HepG2 (cell line): ENCODE results near the gene PBLD. TPM values are rescaled to one million over a fixed set of nuclear protein-coding genes. Genes with fewer than 3 reads are reported as not detected.

Experiments
- ARHGAP35 ChIP-seq: sonication (generic); formaldehyde crosslinking; IDR thresholded peaks from 2 replicates; pipeline ENCODE4 v1.9.0; 2022; ENCODE audit warnings: mild to moderate bottlenecking, inconsistent platforms, moderate library complexity, missing genetic modification reagents, borderline replicate concordance
- DNMT3B ChIP-seq: conservative IDR thresholded peaks from 2 replicates; pipeline ENCODE4 v1.6.1; 2016; ENCODE audit warnings: missing biosample characterization, control low read depth
- DRAP1 ChIP-seq: IDR thresholded peaks from 2 replicates; pipeline ENCODE4 v1.6.1; 2016; ENCODE audit warnings: missing genetic modification reagents, missing compliant biosample characterization
- ELF4 ChIP-seq: sonication (generic); formaldehyde crosslinking; IDR thresholded peaks from 2 replicates; pipeline ENCODE4 v1.5.0; 2020; ENCODE audit warnings: missing genetic modification reagents, mild to moderate bottlenecking, moderate library complexity, borderline replicate concordance
- ETV6 ChIP-seq: sonication (generic); formaldehyde crosslinking; conservative IDR thresholded peaks from 2 replicates; pipeline ENCODE4 v1.4.0; 2020; ENCODE audit warnings: missing genetic modification reagents
- GFI1 ChIP-seq: sonication (generic); formaldehyde crosslinking; IDR thresholded peaks from 2 replicates; pipeline ENCODE4 v1.5.0; 2020; ENCODE audit warnings: missing genetic modification reagents, mild to moderate bottlenecking, borderline replicate concordance
- LCORL ChIP-seq, 2 experiments: fragments of 450-650 bp in 1 of 2; sonication (generic) in 1 of 2; formaldehyde crosslinking in 1 of 2; IDR thresholded peaks; 2 replicates each; pipeline versions ENCODE4 v1.5.0 to v1.6.1; 2017 to 2020; ENCODE audit warnings: antibody characterized with exemption in 1 of 2, missing genetic modification reagents in 1 of 2
- MATR3 ChIP-seq: sonication (generic); formaldehyde crosslinking; IDR thresholded peaks from 2 replicates; pipeline ENCODE4 v1.4.0; 2020; ENCODE audit warnings: missing genetic modification reagents
- MAZ ChIP-seq, 2 experiments: sonication (generic) in 1 of 2; formaldehyde crosslinking in 1 of 2; IDR thresholded peaks; 2 replicates each; pipeline versions ENCODE4 v1.5.0 to v1.6.1; 2012 to 2020; ENCODE audit warnings: low read depth in 2 of 2, mild to moderate bottlenecking in 2 of 2, borderline replicate concordance in 1 of 2, improper control_type of control experiment in 1 of 2, low read length in 1 of 2, missing genetic modification reagents in 1 of 2, moderate library complexity in 1 of 2
- NR2F2 ChIP-seq: IDR thresholded peaks from 2 replicates; pipeline ENCODE4 v1.6.1; 2012; ENCODE audit warnings: low read depth, inconsistent platforms, borderline replicate concordance
- RARA ChIP-seq: IDR thresholded peaks from 2 replicates; pipeline ENCODE4 v1.6.1; 2016; ENCODE audit warnings: missing genetic modification reagents, missing compliant biosample characterization
- SP1 ChIP-seq, 2 experiments: fragments of 450-650 bp in 1 of 2; sonication (generic) in 1 of 2; formaldehyde crosslinking in 1 of 2; IDR thresholded peaks; 2 replicates each; pipeline versions ENCODE4 v1.4.0 to v1.6.1; 2016 to 2020; ENCODE audit warnings: missing genetic modification reagents in 1 of 2
- SRSF1 ChIP-seq: fragments of 200-400 bp; formaldehyde crosslinking; optimal IDR thresholded peaks from 2 replicates; pipeline ENCODE3; 2017; ENCODE audit warnings: mild to moderate bottlenecking, low read depth, low read length, moderate library complexity
- WIZ ChIP-seq: sonication (generic); formaldehyde crosslinking; IDR thresholded peaks from 2 replicates; pipeline ENCODE4 v1.5.1; 2020; ENCODE audit warnings: mild to moderate bottlenecking, missing genetic modification reagents
- ZBTB20 ChIP-seq: sonication (generic); formaldehyde crosslinking; IDR thresholded peaks from 2 replicates; pipeline ENCODE4 v1.8.1; 2023; ENCODE audit warnings: missing genetic modification reagents, low read depth, mild to moderate bottlenecking, borderline replicate concordance
- ZNF251 ChIP-seq: sonication (generic); formaldehyde crosslinking; IDR thresholded peaks from 2 replicates; pipeline ENCODE4 v1.9.0; 2021; ENCODE audit warnings: mild to moderate bottlenecking, missing genetic modification reagents
- ZNF276 ChIP-seq: sonication (generic); formaldehyde crosslinking; IDR thresholded peaks from 2 replicates; pipeline ENCODE4 v1.4.0; 2020; ENCODE audit warnings: mild to moderate bottlenecking, low read depth, missing genetic modification reagents
- ZNF33B ChIP-seq: sonication (generic); formaldehyde crosslinking; IDR thresholded peaks from 2 replicates; pipeline ENCODE4 v1.5.1; 2020; ENCODE audit warnings: mild to moderate bottlenecking, missing genetic modification reagents
- polyA plus RNA-seq, 8 experiments: library from polyadenylated mRNA; depleted of rRNA in 3 of 8; stranded (reverse) in 7 of 8; unstranded in 1 of 8; fragments of >200 nt; fragmentation: Illumina TruSeq in 4 of 8; extraction: Trizol in 4 of 8; gene quantifications; 2 replicates each; pipeline versions ENCODE4 v1.2.1 to v1.2.3, GENCODE V29; 2011 to 2016; ENCODE audit warnings: low read depth in 4 of 8, missing spikeins in 1 of 8, mixed read lengths in 1 of 8; ENCODE audit not compliant: insufficient read depth in 1 of 8
- total RNA-seq, 5 experiments: library from RNA; depleted of rRNA; stranded (reverse); fragments of >200 nt; fragmentation: Illumina TruSeq; extraction: Trizol; gene quantifications; 2 replicates each; pipeline ENCODE4 v1.2.3, GENCODE V29; 2016; ENCODE audit warnings: low read depth in 1 of 5
- TF ChIP-seq, protein P1 (sequence below), 2 experiments: sonication (generic) in 1 of 2; formaldehyde crosslinking in 1 of 2; IDR thresholded peaks; 2 replicates each; pipeline versions ENCODE4 v1.4.0 to v1.6.1; 2016 to 2020; ENCODE audit warnings: borderline replicate concordance in 1 of 2, low read depth in 1 of 2, mild to moderate bottlenecking in 1 of 2, missing genetic modification reagents in 1 of 2
- TF ChIP-seq, protein P2 (sequence below): sonication (generic); formaldehyde crosslinking; IDR thresholded peaks from 2 replicates; pipeline ENCODE4 v1.9.0; 2021; ENCODE audit warnings: missing genetic modification reagents, mild to moderate bottlenecking, borderline replicate concordance

Gene PBLD
- total and polyA plus RNA-seq, 2 of the 13 experiments (the other 11 are each of a cell fraction or from before 2014, with no cell fraction given) = 0.42 to 3.1 TPM

- TF ChIP-seq MAZ (IDR thresholded peaks at IDR 0.05; ENCODE audit: borderline replicate concordance, low read depth, low read length) (no peak), MAZ (CRISPR knock-in tag; IDR thresholded peaks at IDR 0.05; ENCODE audit: low read depth) (no peak), ELF4 (CRISPR knock-in tag) (no peak), LCORL (IDR thresholded peaks at IDR 0.05) (0 out of 2 replicates have a peak, but pooled peaks have one; percentile 7), LCORL (CRISPR knock-in tag; IDR thresholded peaks at IDR 0.05) (no peak), GFI1 (CRISPR knock-in tag) (no peak; the same call in 1 of the 2 replicates), SRSF1 (no peak), ZBTB20 (CRISPR knock-in tag) (no peak), ZNF251 (CRISPR knock-in tag) (peak; percentile 90; the same call in 1 of the 2 replicates), MATR3 (no peak), ZNF33B (CRISPR knock-in tag) (no peak), DNMT3B (no peak), ETV6 (0 out of 2 replicates have a peak, but pooled peaks have one; percentile 55), WIZ (CRISPR knock-in tag) (no peak), DRAP1 (CRISPR knock-in tag) (peak; percentile 43), SP1 (IDR thresholded peaks at IDR 0.05) (no peak), SP1 (CRISPR knock-in tag; IDR thresholded peaks at IDR 0.05) (0 out of 2 replicates have a peak, but pooled peaks have one; percentile 32), ARHGAP35 (CRISPR knock-in tag) (no peak), ZNF276 (CRISPR knock-in tag) (no peak; the same call in 1 of the 2 replicates), RARA (CRISPR knock-in tag) (no peak), NR2F2 (peak; percentile 27; the same call in 1 of the 2 replicates)
- TF ChIP-seq, protein P1, sequence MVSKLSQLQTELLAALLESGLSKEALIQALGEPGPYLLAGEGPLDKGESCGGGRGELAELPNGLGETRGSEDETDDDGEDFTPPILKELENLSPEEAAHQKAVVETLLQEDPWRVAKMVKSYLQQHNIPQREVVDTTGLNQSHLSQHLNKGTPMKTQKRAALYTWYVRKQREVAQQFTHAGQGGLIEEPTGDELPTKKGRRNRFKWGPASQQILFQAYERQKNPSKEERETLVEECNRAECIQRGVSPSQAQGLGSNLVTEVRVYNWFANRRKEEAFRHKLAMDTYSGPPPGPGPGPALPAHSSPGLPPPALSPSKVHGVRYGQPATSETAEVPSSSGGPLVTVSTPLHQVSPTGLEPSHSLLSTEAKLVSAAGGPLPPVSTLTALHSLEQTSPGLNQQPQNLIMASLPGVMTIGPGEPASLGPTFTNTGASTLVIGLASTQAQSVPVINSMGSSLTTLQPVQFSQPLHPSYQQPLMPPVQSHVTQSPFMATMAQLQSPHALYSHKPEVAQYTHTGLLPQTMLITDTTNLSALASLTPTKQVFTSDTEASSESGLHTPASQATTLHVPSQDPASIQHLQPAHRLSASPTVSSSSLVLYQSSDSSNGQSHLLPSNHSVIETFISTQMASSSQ (IDR thresholded peaks at IDR 0.05; ENCODE audit: low read depth) = no peak
- TF ChIP-seq, protein P1 (CRISPR knock-in tag; IDR thresholded peaks at IDR 0.05; ENCODE audit: borderline replicate concordance) = peak; percentile 53; the same call in 1 of the 2 replicates
- TF ChIP-seq, protein P2, sequence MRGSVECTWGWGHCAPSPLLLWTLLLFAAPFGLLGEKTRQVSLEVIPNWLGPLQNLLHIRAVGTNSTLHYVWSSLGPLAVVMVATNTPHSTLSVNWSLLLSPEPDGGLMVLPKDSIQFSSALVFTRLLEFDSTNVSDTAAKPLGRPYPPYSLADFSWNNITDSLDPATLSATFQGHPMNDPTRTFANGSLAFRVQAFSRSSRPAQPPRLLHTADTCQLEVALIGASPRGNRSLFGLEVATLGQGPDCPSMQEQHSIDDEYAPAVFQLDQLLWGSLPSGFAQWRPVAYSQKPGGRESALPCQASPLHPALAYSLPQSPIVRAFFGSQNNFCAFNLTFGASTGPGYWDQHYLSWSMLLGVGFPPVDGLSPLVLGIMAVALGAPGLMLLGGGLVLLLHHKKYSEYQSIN = no peak
Observed at GRCh38 chr10:68332259-68333057, at the start of gene PBLD (continued).
